GM12864 (cell line): ENCODE measurements around the gene PIH1D1.

ENCODE experiments used
- DNase-seq: peaks from one replicate; pipeline ENCODE4 v3.0.0-alpha.2; 2011; ENCODE audit warnings: low read depth
- H3K4me3 ChIP-seq: 2 replicates; pipeline ENCODE4 v1.5.1; 2011; ENCODE audit warnings: mild to moderate bottlenecking, low read depth, low read length, control low read depth
- CTCF ChIP-seq: IDR thresholded peaks from 2 replicates; pipeline ENCODE4 v1.5.1; 2011; ENCODE audit warnings: low read depth, mild to moderate bottlenecking, moderate library complexity, low read length, control low read depth, inconsistent platforms; ENCODE audit errors: missing control alignments

The PIH1D1 gene

GRCh38 chr19:49451430-49452181 lies at the start of gene PIH1D1:
TSS of gene PIH1D1 (minus strand) at chr19:49451814. CDS start at chr19:49451574, 240 bp downstream.
- peak within 1 kb of the TSS; percentile 98 for H3K4me3 ChIP-seq
- peak; percentile 99 for DNase-seq
- TF ChIP-seq CTCF: no peak

- no peak for TF ChIP-seq CTCF
- DNase-seq: no peak
- H3K4me3 ChIP-seq: peak overlapping the region; percentile 76
These were observed 47.5 kb upstream of the PIH1D1 start for GRCh38 chr19:49499030-49499670.

GRCh38 chr19:49498475-49498874 lies 46.9 kb upstream of the PIH1D1 start:
- no peak for DNase-seq
- H3K4me3 ChIP-seq: peak overlapping the region; percentile 76
- no peak for TF ChIP-seq CTCF

- no peak for TF ChIP-seq CTCF
- no peak for DNase-seq
- H3K4me3 ChIP-seq: peak overlapping the region; percentile 76
These were observed 46.1 kb upstream of the PIH1D1 start for GRCh38 chr19:49497789-49498103.

- no peak for DNase-seq
- no peak for TF ChIP-seq CTCF
- peak overlapping the region; percentile 76 for H3K4me3 ChIP-seq
These were observed 45.6 kb upstream of the PIH1D1 start for GRCh38 chr19:49497047-49497788.

- peak overlapping the region; percentile 76 for H3K4me3 ChIP-seq
- TF ChIP-seq CTCF: no peak
- no peak for DNase-seq
These were observed 45.0 kb upstream of the PIH1D1 start for GRCh38 chr19:49496574-49497008.
